NB4 (cell line): ENCODE results near the gene CDH4.
"Not testable (repeated sequence)": the region's sequence is repeated elsewhere in the genome, so short reads cannot be mapped to it uniquely, and the experiment has no call there.

Experiments
- DNase-seq: peaks from one replicate; pipeline ENCODE4 v3.0.0; 2010; ENCODE audit warnings: low read depth
- H3K4me3 ChIP-seq: one replicate; pipeline ENCODE4 v1.5.1; 2011; ENCODE audit warnings: mild to moderate bottlenecking, low read depth, low read length, moderate library complexity
- MAX ChIP-seq: IDR thresholded peaks from 2 replicates; pipeline ENCODE4 v1.6.1; 2011; ENCODE audit warnings: low read depth, low read length
- MYC ChIP-seq: IDR thresholded peaks from 2 replicates; pipeline ENCODE4 v1.6.1; 2011; ENCODE audit warnings: low read depth, low read length
- POLR2A ChIP-seq: IDR thresholded peaks from 2 replicates; pipeline ENCODE4 v1.6.1; 2011; ENCODE audit warnings: mild to moderate bottlenecking; ENCODE audit not compliant: insufficient read length; ENCODE audit errors: extremely low read depth
- TF ChIP-seq, protein P1 (sequence below): IDR thresholded peaks from one replicate; pipeline ENCODE4 v1.5.1; 2012; ENCODE audit warnings: low read depth, low read length

CDH4 gene

GRCh38 chr20:61422636-61423425, 170.8 kb downstream of the CDH4 start:
- TF ChIP-seq POLR2A (no peak), MYC (no peak), MAX (no peak)
- TF ChIP-seq, protein P1, sequence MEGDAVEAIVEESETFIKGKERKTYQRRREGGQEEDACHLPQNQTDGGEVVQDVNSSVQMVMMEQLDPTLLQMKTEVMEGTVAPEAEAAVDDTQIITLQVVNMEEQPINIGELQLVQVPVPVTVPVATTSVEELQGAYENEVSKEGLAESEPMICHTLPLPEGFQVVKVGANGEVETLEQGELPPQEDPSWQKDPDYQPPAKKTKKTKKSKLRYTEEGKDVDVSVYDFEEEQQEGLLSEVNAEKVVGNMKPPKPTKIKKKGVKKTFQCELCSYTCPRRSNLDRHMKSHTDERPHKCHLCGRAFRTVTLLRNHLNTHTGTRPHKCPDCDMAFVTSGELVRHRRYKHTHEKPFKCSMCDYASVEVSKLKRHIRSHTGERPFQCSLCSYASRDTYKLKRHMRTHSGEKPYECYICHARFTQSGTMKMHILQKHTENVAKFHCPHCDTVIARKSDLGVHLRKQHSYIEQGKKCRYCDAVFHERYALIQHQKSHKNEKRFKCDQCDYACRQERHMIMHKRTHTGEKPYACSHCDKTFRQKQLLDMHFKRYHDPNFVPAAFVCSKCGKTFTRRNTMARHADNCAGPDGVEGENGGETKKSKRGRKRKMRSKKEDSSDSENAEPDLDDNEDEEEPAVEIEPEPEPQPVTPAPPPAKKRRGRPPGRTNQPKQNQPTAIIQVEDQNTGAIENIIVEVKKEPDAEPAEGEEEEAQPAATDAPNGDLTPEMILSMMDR: no peak

GRCh38 chr20:61424011-61424627, 172.1 kb downstream of the CDH4 start:
- no peak overlapping the region for H3K4me3 ChIP-seq
- DNase-seq: no peak
- TF ChIP-seq MYC: no peak
- no peak for TF ChIP-seq POLR2A
- TF ChIP-seq, protein P1: no peak
- TF ChIP-seq MAX: no peak

More at GRCh38 chr20:61422636-61423425, 170.8 kb downstream of the CDH4 start:
- DNase-seq: no peak
- no peak overlapping the region for H3K4me3 ChIP-seq

DNA sequence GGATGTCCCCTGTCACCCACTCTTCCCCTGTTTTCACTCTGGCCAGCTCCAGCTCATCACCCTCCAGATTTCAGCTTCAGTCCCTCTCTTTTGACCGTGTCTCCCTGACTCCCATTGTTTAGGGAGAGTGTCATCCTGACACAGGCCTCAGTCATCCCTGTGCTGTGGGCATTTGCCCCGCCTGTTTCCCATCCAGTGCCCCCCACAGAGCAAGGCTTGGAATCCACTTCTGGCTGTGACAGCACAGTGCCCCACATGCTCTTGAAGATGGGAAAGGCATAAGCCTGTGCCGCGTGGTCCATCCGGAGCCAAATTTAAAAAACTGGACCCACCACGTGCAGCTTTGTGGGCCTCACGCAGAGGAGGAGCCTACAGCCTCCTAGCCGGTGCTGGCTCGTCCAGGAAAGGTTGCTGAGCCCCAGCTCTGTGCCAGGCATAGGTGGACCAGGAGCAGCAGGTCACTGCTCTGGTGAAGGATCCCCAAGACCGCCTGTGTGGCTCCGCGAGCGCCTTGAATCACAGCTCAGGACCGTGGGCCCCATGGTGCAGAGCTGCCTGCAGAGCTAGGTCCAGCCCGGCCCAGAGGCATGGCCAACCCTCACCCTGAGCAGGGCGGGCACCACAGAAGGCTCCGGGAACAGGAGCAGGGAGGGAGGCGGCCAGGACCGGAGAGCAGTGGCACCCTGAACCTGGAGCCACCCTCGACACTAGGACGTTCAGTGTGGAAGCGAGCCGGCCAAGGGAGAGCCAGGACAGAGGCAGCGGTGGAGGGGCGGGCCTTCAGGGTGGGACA, 172.8 kb downstream of the CDH4 start:
- H3K4me3 ChIP-seq: no peak overlapping the region
- DNase-seq: no peak
- TF ChIP-seq, protein P1: no peak

DNA sequence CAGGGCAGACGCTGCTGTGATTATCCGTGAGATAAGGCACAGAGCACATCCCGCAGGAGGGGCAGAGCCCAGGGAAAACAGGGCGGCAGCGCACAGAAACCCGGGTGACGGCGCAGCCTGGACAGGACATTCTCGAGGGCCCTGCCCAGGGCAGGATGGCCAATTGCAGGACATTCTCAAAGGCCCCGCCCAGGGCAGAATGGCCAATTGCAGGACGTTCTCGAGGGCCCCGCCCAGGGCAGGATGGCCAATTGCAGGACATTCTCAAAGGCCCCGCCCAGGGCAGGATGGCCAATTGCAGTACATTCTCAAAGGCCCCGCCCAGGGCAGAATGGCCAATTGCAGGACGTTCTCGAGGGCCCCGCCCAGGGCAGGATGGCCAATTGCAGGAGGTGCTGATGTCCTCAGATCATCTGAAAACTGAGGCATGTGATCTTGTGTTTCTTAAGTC, 173.5 kb downstream of the CDH4 start:
- H3K4me3 ChIP-seq, DNase-seq: not testable (repeated sequence)

- DNase-seq: no peak
- TF ChIP-seq POLR2A (no peak), MYC (no peak), MAX (no peak)
- TF ChIP-seq, protein P1: no peak
- H3K4me3 ChIP-seq: no peak overlapping the region
Observed at GRCh38 chr20:61426352-61426751, 174.3 kb downstream of the CDH4 start.

GRCh38 chr20:61429458-61430227, 177.6 kb downstream of the CDH4 start:
- DNase-seq: no peak
- H3K4me3 ChIP-seq: no peak overlapping the region
- TF ChIP-seq, protein P1: no peak
- TF ChIP-seq POLR2A (no peak), MAX (no peak), MYC (no peak)
